ENCODE measurements around the gene CCNL2.
"Not testable (repeated sequence)": the region's sequence is repeated elsewhere in the genome, so short reads cannot be mapped to it uniquely, and the experiment has no call there.

Gene CCNL2

GRCh38 chr1:1432274-1432950 is 33.3 kb upstream of the CCNL2 start:
- DNase-seq (ENCODE audit: low read depth) = no peak

GRCh38 chr1:1431845-1432273 is 32.7 kb upstream of the CCNL2 start:
- DNase-seq (ENCODE audit: low read depth) = no peak

GRCh38 chr1:1430992-1431844 is 32.1 kb upstream of the CCNL2 start:
- DNase-seq (ENCODE audit: low read depth) = no peak

DNA sequence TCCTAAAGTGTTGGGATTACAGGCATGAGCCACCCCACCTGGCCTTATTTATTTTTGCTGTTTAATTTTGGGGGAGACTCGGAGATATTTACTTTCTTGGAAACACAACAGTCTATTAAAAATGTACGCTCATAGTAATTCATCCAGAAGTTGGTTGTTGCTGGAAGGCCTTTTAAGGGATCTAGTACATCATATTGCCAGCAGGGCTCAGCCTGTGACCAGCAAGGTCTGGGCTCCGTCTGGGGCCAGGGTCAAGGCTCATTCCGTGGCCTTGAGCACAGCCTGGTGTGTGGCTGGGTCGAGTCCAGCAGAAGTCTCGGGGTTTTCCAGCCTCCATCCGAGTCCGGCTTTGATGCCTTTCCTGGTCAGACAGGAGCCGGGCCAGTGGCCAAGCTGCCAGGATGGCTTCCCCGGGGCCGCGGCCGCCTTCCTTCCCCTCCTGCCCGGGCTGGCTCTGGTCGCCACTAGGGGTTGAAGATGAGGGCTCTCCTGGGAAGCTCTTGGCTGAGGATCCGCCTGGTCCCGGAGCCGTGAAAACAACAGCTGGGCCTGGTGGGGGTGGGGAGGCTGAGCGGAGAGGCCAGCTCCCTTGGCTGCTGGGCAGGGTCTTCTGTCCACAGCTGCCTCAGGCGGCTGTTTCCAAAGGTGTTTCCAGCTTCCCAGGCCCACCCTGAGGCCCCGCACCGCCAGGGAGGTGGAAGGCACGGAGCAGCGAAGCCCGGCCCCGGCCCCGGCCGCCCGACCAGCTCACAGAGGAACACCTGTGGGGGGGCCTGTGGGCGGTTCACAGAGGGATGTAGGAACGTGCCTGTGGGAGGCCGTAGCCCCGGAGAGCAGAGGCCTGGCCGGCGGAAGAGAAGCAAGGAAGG is 31.2 kb upstream of the CCNL2 start:
- no peak for DNase-seq (ENCODE audit: low read depth)

DNA sequence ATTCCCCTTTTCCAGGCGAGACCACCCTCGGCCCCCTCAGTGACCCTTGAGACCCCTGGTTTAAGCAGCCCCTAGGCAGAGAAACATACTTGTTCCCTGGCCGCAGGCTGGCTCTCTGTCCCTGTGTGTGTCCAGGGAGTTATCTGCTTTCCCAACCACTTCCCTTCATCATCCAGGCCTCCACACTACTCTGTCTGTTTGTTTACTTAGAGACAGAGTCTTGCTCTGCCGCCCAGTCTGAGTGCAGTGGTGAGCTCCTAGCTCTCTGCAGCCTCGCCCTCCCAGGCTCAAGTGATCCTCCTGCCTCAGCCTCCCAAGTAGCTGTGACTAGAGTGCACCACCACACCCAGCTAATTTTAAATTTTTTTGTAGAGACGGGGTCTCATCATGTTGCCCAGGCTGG is 30.5 kb upstream of the CCNL2 start:
- no peak for DNase-seq (ENCODE audit: low read depth)

- DNase-seq (ENCODE audit: low read depth) = not testable (repeated sequence)
These were observed 29.8 kb upstream of the CCNL2 start for GRCh38 chr1:1428967-1429366.

- DNase-seq (ENCODE audit: low read depth) = no peak
These were observed 29.0 kb upstream of the CCNL2 start for GRCh38 chr1:1428174-1428573.

DNA sequence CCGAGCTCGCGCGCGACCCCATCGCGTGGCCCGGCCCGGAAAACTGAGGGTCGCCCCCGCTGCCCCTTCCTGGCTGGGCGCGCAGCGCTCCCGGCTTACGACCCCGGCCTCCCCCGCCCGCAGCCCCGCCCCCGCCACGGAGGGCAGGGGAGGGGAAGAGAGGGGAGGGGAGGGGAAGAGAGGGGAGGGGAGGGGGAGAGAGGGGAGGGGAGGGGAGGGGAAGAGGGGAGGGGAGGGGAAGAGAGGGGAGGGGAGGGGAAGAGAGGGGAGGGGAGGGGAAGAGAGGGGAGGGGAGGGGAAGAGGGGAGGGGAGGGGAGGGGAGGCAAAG is 28.6 kb upstream of the CCNL2 start:
- no peak for DNase-seq (ENCODE audit: low read depth)

- DNase-seq (ENCODE audit: low read depth) = no peak
These were observed 28.1 kb upstream of the CCNL2 start for GRCh38 chr1:1427106-1427819.

- DNase-seq (ENCODE audit: low read depth) = no peak
These were observed 27.5 kb upstream of the CCNL2 start for GRCh38 chr1:1426496-1427105.

- DNase-seq (ENCODE audit: low read depth) = no peak
These were observed 26.8 kb upstream of the CCNL2 start for GRCh38 chr1:1425753-1426495.

- DNase-seq (ENCODE audit: low read depth) = no peak
These were observed 26.3 kb upstream of the CCNL2 start for GRCh38 chr1:1425426-1425752.

GRCh38 chr1:1424707-1425106 is 25.6 kb upstream of the CCNL2 start:
- DNase-seq (ENCODE audit: low read depth) = no peak

DNA sequence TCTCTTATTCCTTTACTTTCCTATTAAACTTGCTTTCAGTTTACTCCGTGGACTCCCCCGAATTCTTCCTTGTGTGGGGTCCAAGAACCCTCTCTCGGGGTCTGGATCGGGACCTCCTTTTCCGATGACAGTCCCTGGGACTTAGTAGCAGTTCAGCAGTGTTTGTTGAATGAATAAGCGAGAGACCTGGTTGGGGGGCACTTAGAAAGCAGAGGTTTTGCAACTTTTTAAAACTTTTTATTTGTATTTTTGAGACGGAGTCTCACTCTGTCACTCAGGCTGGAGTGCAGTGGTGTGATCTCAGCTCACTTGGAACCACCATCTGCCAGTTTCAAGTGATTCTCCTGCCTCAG is 24.1 kb upstream of the CCNL2 start:
- DNase-seq (ENCODE audit: low read depth) = no peak

- no peak for DNase-seq (ENCODE audit: low read depth)
These were observed 23.5 kb upstream of the CCNL2 start for GRCh38 chr1:1422465-1423244.

GRCh38 chr1:1421907-1422464 is 22.9 kb upstream of the CCNL2 start:
- no peak for DNase-seq (ENCODE audit: low read depth)

- DNase-seq (ENCODE audit: low read depth) = no peak
These were observed 22.2 kb upstream of the CCNL2 start, which contains the start of gene ANKRD65 for GRCh38 chr1:1421147-1421906. ANKRD65 (minus strand) TSS chr1:1421276; CDS start chr1:1421005, 271 bp downstream.

DNA sequence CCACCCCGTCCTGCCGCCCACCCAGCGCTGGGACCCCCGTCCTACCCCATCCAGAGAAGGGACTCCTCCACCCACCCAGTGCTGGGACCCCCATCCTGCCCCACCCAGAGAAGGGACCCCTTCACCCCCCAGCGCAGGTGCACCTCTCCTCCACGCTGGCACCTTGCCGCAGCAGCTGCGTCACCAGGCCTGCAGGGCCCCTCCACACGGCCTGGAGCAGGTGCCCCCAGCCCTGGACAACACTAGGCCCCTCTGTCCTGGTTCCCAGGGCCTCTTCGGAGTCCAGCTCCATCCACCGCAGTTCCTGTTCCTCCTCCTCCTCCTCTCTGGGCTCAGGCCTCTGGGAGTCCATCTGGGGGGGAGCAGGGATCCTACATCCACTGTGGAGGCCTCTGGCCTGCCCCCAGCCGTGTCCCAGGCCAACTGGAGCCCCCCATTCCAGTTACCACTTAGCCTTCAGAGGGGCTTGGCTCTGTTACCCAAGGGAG is 21.6 kb upstream of the CCNL2 start:
- DNase-seq (ENCODE audit: low read depth) = no peak
